GM20431 (cell line): ENCODE measurements around the gene SGK1.
"Not testable (repeated sequence)": the region's sequence is repeated elsewhere in the genome, so short reads cannot be mapped to it uniquely, and the experiment has no call there.

Experiments used
- in situ Hi-C: fragments of 300-500 bp; cut with MseI, MboI; formaldehyde crosslinking; loops from one replicate; pipeline ENCODE4 v1.15.0; 2020; ENCODE audit warnings: low sequenced_read_pairs; ENCODE audit not compliant: unreplicated experiment

Gene SGK1

GRCh38 chr6:134328792-134329191 lies 10.9 kb upstream of the SGK1 start:
- in situ Hi-C loops: no loop called here

GRCh38 chr6:134328138-134328537 lies 10.2 kb upstream of the SGK1 start:
- in situ Hi-C loops: no loop called here

- in situ Hi-C loops: not testable (repeated sequence)
These were observed 8.3 kb upstream of the SGK1 start for GRCh38 chr6:134326192-134326591.

GRCh38 chr6:134324766-134325165 lies 6.9 kb upstream of the SGK1 start:
- in situ Hi-C loops: no loop called here

- in situ Hi-C loops: no loop called here
These were observed 6.2 kb upstream of the SGK1 start for GRCh38 chr6:134324141-134324540.

GRCh38 chr6:134323698-134324097 lies 5.8 kb upstream of the SGK1 start:
- in situ Hi-C loops: no loop called here

- in situ Hi-C loops: no loop called here
These were observed 5.4 kb upstream of the SGK1 start for GRCh38 chr6:134323294-134323693.

GRCh38 chr6:134322216-134322615 lies 4.3 kb upstream of the SGK1 start:
- in situ Hi-C loops: no loop called here

GRCh38 chr6:134321246-134321645 lies 3.3 kb upstream of the SGK1 start:
- in situ Hi-C loops: no loop called here

GRCh38 chr6:134319686-134320085 lies 1.8 kb upstream of the SGK1 start:
- in situ Hi-C loops: not testable (repeated sequence)

- in situ Hi-C loops: no loop called here
These were observed 1.0 kb upstream of the SGK1 start for GRCh38 chr6:134318974-134319281.

GRCh38 chr6:134318236-134318973 lies 493 bp upstream of the SGK1 start:
- in situ Hi-C loops: no loop called here

GRCh38 chr6:134316733-134317431 lies 1.0 kb downstream of the SGK1 start:
- in situ Hi-C loops: no loop called here

GRCh38 chr6:134315974-134316441 lies 1.9 kb downstream of the SGK1 start:
- in situ Hi-C loops: no loop called here

GRCh38 chr6:134315189-134315588 lies 2.7 kb downstream of the SGK1 start:
- in situ Hi-C loops: no loop called here

- in situ Hi-C loops: no loop called here
These were observed 3.7 kb downstream of the SGK1 start for GRCh38 chr6:134314006-134314821.

- in situ Hi-C loops: no loop called here
These were observed 5.8 kb downstream of the SGK1 start for GRCh38 chr6:134312038-134312660.

GRCh38 chr6:134310817-134311216 lies 7.1 kb downstream of the SGK1 start:
- in situ Hi-C loops: no loop called here

- in situ Hi-C loops: no loop called here
These were observed 7.8 kb downstream of the SGK1 start for GRCh38 chr6:134309983-134310605.

- in situ Hi-C loops: no loop called here
These were observed 8.7 kb downstream of the SGK1 start for GRCh38 chr6:134309227-134309626.
